ENCODE measurements around the gene MAPK12.

- TF ChIP-seq CTCF (IDR thresholded peaks at IDR 0.05) = no peak
- no peak for TF ChIP-seq POLR2AphosphoS5 (IDR thresholded peaks at IDR 0.05; ENCODE audit: low read depth, low read length)
These were observed 39.0 kb downstream of the MAPK12 start for GRCh38 chr22:50222508-50222907.
